ENCODE data around the gene IFI27L2.

The IFI27L2 gene

DNA sequence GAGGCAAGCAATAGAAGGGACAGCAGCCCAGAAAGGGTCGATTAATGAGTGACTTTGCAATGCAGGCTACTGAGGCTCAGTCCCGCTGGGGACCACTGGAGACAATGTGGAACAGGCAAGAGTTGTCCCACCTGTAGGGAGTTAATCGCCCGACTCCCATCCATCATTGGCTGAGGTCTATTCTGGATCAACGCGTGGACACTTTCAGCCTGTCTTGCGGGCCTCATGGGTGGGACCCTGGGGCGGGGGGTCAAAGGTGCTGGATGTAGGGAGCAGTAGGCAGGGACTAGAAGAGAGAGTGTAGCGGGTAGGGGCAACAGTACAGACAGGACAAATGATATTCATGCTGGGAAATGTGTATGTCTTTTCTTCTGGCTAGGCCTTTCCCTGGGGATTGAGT, 6.1 kb downstream of the IFI27L2 start:
- DNase-seq (ENCODE audit: low spot score), result no peak

DNA sequence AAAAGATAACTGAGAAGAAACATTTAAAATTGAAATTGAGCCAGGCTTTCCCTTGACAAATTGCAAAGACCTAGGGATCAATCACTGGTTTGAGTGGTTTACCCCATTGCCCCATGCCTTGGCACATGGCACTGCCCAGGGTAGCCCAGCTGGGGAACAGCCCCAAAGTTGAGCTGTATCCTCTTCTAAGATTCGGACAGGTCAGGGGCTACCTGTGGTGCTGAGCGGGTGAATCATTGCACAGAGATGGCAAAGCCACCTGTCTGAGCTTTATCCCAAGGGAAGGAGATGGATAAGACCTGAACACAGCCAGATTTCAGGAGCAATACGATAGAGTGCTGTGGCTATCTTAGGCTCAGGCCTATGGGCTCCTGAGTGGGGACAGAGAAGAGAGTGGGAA, 7.0 kb downstream of the IFI27L2 start:
- no peak for DNase-seq (ENCODE audit: low spot score)

DNA sequence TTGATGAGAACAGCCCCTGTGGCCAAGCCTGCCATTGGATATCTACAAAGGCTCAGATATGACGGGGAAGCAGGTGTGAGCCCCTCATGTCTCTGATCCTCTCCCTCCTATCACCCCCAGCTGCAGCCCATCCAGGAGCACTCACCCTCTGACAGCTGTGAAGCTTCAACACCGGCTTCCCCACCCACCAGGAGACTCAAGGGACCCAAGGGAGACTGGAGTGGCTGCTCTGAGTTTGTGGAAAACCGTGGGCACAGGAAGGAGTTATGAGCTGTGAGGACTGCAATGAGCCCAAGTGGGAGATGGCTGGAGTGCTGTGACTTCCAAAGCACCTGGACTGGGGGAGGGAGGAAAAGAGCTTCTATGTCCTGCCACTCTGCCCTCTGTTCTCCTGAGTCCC, 7.9 kb downstream of the IFI27L2 start:
- no peak for DNase-seq (ENCODE audit: low spot score)

DNA sequence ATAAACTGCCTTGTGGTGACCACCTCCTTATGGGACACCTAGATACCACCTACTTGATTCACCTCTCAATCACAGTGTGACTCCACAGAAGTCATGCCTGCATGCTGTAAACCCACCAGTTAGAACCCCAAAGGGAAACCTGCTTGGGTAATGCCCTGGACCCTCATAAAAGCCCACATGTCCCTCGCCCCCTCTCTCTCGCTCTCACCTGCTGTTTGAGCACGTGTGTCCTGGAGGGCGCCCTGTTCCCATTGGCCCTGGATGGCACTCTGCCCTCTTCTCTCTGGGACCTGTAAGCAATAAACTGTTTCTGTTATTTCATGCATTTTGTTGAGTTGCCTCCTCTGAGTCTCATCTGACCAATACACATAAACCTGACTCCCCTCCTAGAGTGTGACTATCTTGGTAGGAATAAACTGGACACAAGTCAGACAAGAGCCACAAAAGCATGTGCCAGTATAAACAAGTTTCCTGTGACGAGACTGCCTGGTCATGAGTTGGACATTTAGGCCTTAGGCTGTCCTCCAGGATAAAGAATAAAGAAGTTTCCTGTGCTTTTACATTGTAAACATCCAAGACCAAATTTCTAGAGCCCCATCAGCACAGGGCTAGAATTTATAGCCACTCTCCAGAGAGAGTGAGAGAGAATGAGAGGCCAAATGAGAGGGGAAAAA, 8.6 kb downstream of the IFI27L2 start:
- DNase-seq (ENCODE audit: low spot score), result no peak

DNA sequence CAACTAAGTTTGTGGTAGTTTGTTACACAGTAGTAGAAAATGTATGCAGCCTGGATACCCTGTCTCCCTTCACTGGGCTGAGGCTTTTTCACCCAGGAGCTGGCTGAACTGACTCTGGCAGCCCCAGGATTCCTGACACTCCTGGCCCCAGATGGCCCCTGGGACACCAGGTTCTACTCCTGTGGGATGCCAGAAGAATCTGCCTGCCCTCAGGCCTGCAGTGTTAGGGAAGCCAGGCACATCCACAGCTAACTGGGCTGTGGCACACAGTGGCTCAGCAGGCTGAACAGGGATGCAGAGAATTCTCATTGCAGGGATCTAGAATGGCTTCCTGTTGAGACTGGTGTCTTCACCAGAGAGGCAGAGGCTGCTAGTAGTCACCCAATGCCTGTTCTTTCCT, 10.3 kb downstream of the IFI27L2 start:
- no peak for DNase-seq (ENCODE audit: low spot score)

DNA sequence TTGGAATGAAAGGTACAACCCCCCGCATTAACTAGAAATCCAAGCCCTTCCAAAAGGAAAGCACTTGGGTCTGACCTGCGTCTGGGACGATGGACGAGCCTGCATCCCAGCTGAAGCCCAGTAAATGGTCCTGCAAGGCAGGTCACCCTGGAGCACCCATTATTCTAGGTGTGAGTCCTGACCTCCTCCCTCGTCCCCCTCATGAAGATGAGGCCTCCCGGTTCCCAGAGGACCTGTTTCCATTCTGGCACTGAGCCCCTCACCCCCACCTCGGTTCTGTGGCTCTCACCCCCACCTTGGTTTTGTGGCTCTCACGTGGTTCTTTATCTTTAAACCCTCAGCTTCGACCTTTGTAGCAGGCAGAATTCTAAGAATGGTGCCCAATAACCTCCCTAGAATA, 11.5 kb downstream of the IFI27L2 start:
- DNase-seq (ENCODE audit: low spot score), result no peak

DNA sequence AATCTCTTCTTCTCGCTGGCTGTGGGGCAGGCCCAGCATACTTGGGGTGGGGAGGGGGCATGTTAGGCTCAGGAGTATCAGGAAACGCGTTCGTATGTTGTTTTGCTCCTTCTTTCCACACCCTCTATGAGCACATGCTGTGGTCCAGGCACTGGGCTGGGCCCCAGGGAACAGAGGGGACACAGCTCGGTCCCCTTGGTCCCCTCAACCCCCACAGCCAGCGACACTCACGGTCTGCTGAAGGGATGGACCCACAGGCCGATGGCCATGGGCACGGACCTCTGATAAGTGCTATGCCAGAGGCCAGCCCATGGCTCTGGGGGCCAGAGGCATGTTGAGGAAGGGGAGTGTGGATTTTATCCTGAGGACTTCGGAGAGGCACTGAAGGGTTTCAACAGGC, 12.7 kb downstream of the IFI27L2 start:
- no peak for DNase-seq (ENCODE audit: low spot score)

DNA sequence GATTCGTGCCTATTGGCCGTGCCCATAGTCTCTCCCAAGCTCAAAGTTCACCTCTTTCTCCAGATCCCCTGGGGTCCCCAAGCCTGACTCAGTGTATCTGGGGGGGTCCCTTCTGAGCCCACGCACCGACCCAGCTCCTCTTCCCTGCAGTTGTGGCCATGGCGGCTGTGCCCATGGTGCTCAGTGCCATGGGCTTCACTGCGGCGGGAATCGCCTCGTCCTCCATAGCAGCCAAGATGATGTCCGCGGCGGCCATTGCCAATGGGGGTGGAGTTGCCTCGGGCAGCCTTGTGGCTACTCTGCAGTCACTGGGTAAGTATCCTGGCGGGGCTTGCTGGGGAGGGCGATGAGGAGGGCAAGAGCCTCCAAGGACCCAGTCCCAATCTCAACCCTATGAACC, 13.8 kb downstream of the IFI27L2 start:
- no peak for DNase-seq (ENCODE audit: low spot score)

DNA sequence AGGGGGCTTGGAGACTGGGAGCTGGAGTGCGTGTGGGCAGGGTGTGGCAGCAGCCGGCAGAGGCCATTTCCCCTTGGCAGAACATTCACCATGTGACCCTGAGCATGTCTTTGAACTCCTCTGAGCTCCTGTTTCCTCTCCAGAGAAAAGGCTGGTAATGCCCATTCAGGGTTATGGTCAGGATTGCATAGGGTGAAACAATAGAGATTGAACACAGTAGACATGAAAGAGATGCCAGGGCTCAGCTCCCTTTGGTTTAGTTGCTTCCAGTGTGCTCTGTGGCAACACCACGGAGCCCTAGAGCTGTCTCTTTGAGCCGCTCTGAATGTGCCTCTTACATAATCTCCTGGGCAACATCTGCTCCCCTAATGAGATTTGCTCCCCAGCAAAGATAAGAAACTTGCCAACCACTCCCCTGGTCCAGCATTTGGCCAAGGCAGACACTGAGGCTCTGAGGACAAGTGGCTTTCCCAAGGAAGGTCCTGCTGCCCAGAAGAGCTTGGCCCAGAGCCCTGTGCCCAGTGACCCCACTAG, 14.3 kb downstream of the IFI27L2 start:
- DNase-seq (ENCODE audit: low spot score), result peak; percentile 40

DNA sequence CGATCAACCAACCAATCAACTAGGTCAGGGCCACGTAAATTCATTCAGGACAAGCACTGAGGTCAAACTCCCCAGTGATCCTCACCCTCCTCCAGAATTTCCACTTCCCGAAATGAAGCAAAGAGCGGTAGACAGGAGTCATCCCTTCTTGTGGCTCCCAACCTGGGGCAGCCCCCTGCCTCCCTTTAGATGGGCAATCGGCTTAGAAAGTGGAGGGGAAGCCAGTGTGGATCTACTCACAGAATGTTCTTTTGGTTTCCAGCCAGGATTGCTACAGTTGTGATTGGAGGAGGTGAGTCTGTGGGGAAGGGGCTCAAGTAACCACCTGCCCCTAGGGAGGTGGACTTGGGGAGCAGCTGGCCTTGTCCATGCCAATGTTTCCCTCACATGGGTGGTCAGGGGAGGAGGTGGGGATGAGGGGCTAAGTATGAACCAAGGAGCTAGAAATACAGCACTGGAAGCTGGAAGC, 14.8 kb downstream of the IFI27L2 start:
- no peak for DNase-seq (ENCODE audit: low spot score)

DNA sequence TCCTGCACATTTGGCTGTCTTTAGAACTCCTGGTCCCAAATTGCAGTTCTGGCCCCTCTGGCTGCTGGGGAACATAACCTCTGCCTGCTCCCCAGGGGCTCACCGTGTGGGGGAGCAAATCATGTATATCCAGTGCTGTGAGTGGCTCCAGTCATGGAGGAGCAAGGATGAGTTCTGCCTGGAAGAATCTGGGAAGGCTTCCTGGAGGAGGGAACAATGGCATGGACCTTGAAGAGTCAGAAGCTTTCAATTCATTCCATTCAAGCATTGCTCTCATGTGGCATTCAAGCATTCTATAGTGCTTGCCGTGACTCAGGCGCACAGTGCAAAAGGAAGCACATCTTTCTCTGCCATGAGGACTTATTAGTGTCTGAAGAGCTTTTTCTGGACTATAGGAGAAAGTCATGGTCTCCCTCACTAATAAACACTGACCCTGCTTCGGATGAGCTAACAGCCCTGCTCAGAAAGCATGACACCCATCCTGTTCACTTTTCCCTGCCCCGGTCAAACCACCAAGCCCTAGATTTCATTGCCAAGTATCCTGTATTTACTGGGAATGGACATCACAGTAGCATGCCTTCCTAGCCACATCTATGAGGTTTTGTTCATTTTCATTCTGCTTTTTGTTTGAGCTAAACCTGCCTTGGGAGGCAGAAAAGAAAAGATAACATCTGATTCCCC, 15.4 kb downstream of the IFI27L2 start:
- DNase-seq (ENCODE audit: low spot score), result no peak

DNA sequence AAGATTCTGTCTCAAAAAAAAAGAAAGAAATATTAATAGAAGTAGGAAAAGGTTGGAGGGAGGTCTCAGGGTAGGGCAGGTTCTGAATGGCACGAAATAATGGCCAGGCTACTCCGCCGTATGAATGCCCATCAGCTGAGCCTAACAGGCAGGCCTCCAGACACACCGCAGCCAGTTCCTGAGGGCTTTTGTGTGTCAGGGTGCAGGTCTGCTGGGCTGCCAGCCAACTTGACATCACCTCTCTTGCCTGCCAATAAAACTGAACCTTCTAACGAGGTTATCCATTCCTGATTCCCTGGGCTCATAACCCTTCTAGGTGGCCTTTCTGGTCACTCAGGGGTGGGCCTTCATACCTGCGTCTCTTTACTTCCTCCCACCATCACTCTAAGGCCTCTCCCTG, 15.9 kb downstream of the IFI27L2 start:
- no peak for DNase-seq (ENCODE audit: low spot score)

DNA sequence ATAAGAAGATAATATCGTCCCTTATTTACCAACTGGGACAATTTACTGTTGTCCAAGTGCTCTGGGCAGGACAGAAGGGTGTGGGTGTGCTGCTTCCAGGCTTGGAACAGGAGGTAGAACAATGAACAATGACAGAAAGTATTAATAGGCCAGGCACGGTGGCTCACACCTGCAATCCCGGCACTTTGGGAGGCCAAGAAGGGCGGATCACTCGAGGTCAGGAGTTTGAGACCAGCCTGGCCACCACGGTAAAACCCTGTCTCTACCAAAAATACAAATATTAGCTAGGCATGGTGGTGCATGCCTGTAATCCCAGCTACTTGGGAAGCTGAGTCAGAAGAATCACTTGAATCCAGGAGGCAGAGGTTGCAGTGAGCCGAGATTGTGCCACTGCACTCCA, 16.3 kb downstream of the IFI27L2 start:
- no peak for DNase-seq (ENCODE audit: low spot score)

DNA sequence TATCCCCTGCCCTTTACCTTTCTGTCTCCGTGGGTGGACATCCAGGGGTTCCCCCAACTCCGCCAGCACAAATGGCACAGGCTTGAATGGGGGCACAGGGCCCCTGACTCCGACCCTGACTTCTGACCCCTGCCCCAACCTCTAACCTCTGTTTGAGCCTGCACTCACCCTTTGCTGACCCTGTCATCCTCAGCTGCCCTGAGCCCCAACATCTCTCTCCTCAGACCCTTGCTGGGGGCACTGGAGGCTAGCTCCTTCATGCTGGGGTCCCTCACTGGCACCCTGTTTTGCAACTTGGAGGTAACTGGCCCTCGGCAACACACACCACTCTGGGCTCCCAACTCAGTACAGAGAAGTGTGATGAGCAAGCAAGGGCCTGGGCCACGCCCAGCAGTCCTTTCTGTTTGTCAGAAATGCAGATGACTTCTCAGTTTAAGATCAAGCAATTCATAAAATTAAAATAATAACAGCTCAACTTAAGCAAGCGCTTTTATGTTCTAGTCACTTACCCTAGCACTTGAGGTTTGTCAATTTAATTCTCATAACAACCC, 16.8 kb downstream of the IFI27L2 start:
- DNase-seq (ENCODE audit: low spot score), result no peak

DNA sequence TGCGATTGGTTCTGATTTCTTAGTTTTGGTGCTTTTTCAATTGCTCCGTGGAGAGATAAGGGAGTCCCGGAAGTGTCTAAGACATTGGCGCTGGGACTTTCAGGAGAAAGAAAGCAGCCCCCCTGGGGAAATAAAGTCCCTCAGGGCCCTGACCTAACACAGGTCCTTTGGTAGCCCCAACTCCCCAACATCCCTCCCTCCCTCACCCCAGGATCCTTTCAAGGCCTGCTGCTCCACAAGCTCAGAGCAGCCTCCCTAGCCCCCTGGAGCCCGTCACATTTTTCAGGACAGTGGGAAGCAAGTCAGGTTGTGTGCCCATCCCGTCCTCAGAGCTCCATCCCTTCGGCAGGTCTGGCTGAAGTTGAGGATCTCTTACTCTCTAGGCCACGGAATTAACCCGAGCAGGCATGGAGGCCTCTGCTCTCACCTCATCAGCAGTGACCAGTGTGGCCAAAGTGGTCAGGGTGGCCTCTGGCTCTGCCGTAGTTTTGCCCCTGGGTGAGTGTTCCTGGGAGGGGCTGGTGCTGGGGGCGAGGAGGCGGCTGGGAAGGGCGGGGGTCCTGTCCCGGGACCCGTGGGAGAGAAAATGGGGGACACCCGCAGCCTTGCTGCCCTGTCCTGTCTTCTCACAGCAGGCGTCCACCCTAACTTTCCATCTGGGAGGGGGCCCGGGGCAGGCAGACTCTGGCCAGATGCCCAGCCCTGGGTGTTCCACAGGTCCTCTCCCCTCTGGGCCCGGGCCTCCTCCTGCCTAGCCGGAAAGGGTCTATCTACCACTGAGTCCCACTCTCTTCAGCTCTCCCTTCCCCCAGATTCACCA, 17.9 kb downstream of the IFI27L2 start:
- no peak for DNase-seq (ENCODE audit: low spot score)

DNA sequence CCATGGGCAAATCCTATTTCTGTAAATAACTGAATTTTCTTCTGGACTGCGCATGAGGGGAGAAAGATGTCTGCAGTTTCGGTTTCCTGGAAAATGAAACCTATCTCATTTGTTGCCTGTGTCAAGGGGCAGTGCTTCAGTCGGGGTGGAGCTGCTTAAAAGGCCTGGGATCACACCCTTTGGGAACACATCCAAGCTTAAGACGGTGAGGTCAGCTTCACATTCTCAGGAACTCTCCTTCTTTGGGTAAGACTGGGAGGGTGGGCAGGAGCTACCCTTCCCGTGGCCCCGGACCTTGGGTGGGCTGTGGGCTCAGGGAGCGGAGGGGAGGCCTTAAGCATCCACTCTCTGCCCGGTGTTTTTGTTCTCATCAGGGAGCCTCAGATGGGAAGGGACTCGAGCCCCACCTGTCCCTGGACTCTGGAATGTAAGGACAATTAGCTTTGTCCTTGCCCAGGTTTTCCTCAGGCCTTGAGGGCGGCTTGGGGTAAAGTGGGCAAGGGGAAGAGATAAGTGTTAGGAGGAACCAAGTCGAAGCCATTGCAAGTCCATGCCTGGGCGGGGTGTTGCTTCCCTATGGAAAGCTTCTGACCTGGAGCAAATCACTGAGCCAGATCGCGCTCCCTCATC, 18.7 kb downstream of the IFI27L2 start, which contains the start of gene IFI27:
Gene IFI27 (plus strand): TSS at position 185 of the 630 bp plus-strand sequence.
- DNase-seq (ENCODE audit: low spot score), result no peak

DNA sequence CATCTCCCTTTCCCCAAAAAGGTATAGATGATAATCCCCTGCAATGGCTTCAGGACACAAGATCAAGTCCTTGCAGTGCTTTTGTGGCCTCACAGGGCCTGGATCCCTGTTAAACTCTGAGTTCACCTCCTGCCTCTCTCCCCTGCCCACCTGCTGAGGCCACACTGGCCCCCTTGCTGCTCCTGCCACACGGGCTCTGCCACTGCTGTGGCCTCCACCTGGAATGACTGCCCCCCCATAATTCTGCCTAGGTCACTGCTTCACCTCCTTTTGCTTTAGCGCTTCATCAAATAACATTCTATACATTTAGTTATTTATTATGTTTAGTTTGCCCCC, 19.5 kb downstream of the IFI27L2 start:
- no peak for DNase-seq (ENCODE audit: low spot score)

DNA sequence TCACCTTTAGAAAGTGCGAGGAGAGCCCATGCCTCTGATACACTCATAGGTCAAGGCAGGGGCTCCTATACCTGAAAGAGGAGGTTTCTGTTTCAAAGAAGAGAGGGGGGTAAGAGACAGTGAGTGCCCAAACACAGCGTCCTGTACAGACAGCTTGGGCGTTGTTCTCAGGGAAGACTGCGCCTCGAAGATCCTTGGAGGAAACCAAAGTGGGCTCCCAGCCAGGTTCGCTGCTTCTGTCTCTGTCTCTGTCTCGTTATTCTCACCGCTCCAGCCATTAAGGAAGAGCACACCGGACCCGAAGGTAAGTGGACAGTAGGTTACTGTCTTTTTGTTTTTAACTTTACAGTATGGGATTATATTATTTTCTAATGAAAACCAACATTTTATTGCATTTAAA, 24.7 kb downstream of the IFI27L2 start:
- no peak for DNase-seq (ENCODE audit: low spot score)

DNA sequence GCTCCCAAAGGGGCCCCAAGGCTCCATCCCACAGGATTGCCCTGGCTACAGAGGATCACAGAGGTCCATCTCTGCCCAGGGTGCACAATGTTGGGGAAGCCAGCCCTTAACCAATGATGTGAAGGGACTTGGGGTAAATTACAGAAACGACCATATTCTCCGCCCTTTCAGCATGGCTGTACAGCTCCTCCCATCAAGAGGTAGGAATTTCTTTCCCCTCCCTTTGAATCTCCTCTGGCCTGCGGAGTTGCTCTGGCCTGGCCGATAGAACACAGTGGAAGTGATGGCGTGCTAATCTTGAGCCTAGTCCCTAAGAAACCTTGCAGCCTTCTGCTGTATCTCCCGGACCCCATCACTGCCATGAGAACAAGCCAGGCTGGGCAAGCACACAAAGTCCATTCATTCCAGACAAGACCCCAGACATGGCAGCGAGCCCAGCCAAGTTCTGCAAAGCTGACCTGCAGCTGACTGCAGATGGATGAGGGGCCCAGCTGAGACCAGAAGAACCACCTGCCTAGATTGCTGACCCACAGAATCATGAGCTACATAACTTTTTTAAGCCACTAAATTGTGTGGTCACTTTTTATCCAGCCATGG, 25.8 kb downstream of the IFI27L2 start:
- DNase-seq (ENCODE audit: low spot score), result no peak

DNA sequence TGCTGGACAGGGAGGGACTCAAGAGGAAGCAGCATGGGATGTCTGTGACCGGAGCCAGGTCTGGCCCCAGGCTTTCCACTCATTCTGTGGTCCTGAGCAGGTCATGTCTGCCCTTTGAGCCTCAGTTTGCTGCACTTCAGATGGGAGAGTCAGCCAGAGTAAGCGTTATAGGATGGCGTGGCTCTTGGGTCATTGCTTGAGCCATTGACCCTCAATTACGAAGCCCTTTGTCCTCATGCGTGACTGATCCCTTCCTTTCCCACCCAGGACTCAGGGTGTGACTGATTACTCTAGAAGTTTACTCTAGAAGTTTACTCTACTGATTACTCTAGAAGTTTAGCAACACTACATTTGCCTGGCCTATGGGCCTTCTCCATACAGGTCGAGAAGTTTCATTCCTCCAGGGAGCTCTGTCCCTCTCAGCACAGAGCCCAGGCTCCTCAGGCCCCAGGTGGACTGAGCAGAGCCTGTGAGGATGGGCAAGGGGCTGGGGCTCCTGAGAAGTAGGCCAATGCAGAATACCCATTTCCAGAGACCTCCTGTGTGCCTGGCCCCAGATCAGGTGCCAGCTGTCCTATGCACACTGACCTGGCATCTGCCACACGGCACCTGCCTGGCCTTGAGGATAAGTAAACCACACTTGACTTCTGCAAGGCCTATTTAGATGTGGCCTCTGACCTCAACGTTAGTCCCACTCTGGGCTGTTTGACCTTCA, 26.5 kb downstream of the IFI27L2 start:
- no peak for DNase-seq (ENCODE audit: low spot score)

DNA sequence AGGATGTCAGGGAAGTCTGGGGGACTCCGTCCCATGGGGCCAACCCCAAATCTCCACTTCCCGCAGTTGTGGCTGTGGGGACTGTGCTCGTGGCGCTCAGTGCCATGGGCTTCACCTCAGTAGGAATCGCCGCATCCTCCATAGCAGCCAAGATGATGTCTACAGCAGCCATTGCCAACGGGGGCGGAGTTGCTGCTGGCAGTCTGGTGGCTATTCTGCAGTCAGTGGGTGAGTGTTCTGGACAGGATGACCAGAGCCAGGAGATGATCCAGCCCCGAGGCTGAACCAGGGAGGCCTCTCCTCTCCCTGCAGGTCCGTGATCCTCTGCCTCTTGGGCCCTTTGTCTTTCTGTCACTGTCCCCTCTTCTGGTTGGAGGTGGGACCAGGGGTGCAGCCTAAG, 27.7 kb downstream of the IFI27L2 start:
- DNase-seq (ENCODE audit: low spot score), result no peak
